Smooth muscle cell (in vitro differentiated cells): Measurements from ENCODE around the gene FBF1. TPM values are rescaled to one million over a fixed set of nuclear protein-coding genes. Genes with fewer than 3 reads are reported as not detected.
"Not testable (repeated sequence)": the region's sequence is repeated elsewhere in the genome, so short reads cannot be mapped to it uniquely, and the experiment has no call there.

Experiments
- DNase-seq: peaks from one replicate; lab custom pipeline; 2025; ENCODE audit not compliant: unreplicated experiment; lab: John Stamatoyannopoulos, UW
- H2AFZ ChIP-seq: fragments of 200-600 bp; sonication (generic); 2 replicates; pipeline ENCODE4 v1.6.0; 2016; ENCODE audit warnings: antibody characterized with exemption, low read depth, mild to moderate bottlenecking
- H3F3A ChIP-seq: fragments of 200-600 bp; sonication (generic); 2 replicates; pipeline ENCODE4 v1.6.0; 2017; ENCODE audit warnings: antibody characterized with exemption, low read depth
- H3K27ac ChIP-seq: fragments of 200-600 bp; sonication (generic); 2 replicates; pipeline ENCODE4 v1.5.1; 2016; ENCODE audit warnings: low read depth, mild to moderate bottlenecking
- H3K27me3 ChIP-seq: fragments of 200-600 bp; sonication (generic); 2 replicates; pipeline ENCODE4 v1.6.1; 2016; ENCODE audit warnings: low read depth, mild to moderate bottlenecking
- H3K36me3 ChIP-seq: fragments of 200-600 bp; sonication (generic); 2 replicates; pipeline ENCODE4 v1.5.1; 2016; ENCODE audit warnings: low read depth
- H3K4me1 ChIP-seq: fragments of 200-600 bp; sonication (generic); 2 replicates; pipeline ENCODE4 v1.5.1; 2016; ENCODE audit warnings: low read depth
- H3K4me2 ChIP-seq: fragments of 200-600 bp; sonication (generic); 2 replicates; pipeline ENCODE4 v1.6.0; 2016; ENCODE audit warnings: mild to moderate bottlenecking
- H3K4me3 ChIP-seq: fragments of 200-600 bp; sonication (generic); 2 replicates; pipeline ENCODE4 v1.5.1; 2016; ENCODE audit warnings: mild to moderate bottlenecking
- H3K79me2 ChIP-seq: fragments of 200-600 bp; sonication (generic); 2 replicates; pipeline ENCODE4 v1.6.0; 2016; ENCODE audit warnings: low read depth, mild to moderate bottlenecking
- H3K9ac ChIP-seq: fragments of 200-600 bp; sonication (generic); 2 replicates; pipeline ENCODE4 v1.6.0; 2016; ENCODE audit warnings: low read depth
- H3K9me3 ChIP-seq: fragments of 200-600 bp; sonication (generic); replicated peaks from 2 replicates; pipeline ENCODE4 v1.5.1; 2016; ENCODE audit warnings: low read depth
- H4K20me1 ChIP-seq: fragments of 200-600 bp; sonication (generic); 2 replicates; pipeline ENCODE4 v1.6.0; 2016; ENCODE audit warnings: low read depth
- CTCF ChIP-seq: fragments of 200-600 bp; sonication (generic); IDR thresholded peaks from 2 replicates; pipeline ENCODE4 v1.5.1; 2017; ENCODE audit warnings: borderline replicate concordance, mild to moderate bottlenecking, antibody characterized with exemption; ENCODE audit not compliant: insufficient read depth, poor library complexity, severe bottlenecking
- WGBS: methylation state at CpG from one replicate; pipeline ENCODE4 v1.1.7; 2016; ENCODE audit warnings: low lambda C conversion rate; 5-methylcytosine and 5-hydroxymethylcytosine counted together
- polyA plus RNA-seq: library from polyadenylated mRNA; unstranded; fragments of >200 nt; fragmentation: Nextera tagmentation; extraction: Ambion mirVana; gene quantifications from 2 replicates; pipeline ENCODE4 v1.2.1, GENCODE V29; 2016
- total RNA-seq: library from RNA; depleted of rRNA; stranded (reverse); fragments of >200 nt; gene quantifications from 2 replicates; pipeline ENCODE4 v1.2.3, GENCODE V29; 2014

The FBF1 gene
- total and polyA plus RNA-seq, 2 experiments from 2014 or later = 4.6 to 8.4 TPM

- no peak for TF ChIP-seq CTCF
- no peak overlapping the region for H3K9ac ChIP-seq
- H3K36me3 ChIP-seq = no peaks in the 10 kb centered on the region
- H3K4me3 ChIP-seq = no peak overlapping the region
- H3K27ac ChIP-seq = no peak overlapping the region
- H3K9me3 ChIP-seq = no peaks in the 10 kb centered on the region
- H3K27me3 ChIP-seq = no peaks in the 10 kb centered on the region
- H2AFZ ChIP-seq = peak overlapping the region; percentile 2
- H3K4me1 ChIP-seq = no peaks in the 10 kb centered on the region
- H3F3A ChIP-seq = no peaks in the 10 kb centered on the region
- H4K20me1 ChIP-seq = no peaks in the 10 kb centered on the region
- no peak for DNase-seq
- no peak overlapping the region for H3K4me2 ChIP-seq
- 76% methylated on average over 23 of the region's 23 CpGs for WGBS
- no peaks in the 10 kb centered on the region for H3K79me2 ChIP-seq
Measured at GRCh38 chr17:75869282-75870141, 71.3 kb downstream of the FBF1 start.

- H4K20me1 ChIP-seq, H3K9me3 ChIP-seq, H3K9ac ChIP-seq, H3F3A ChIP-seq, H3K4me3 ChIP-seq, H3K79me2 ChIP-seq, H3K27ac ChIP-seq, H3K4me2 ChIP-seq, H3K27me3 ChIP-seq, DNase-seq, H3K36me3 ChIP-seq, H3K4me1 ChIP-seq: not testable (repeated sequence)
- 92% methylated on average over 12 of the region's 12 CpGs for WGBS
- peak overlapping the region; percentile 2 for H2AFZ ChIP-seq
Measured at GRCh38 chr17:75868730-75869281, 72.0 kb downstream of the FBF1 start.

GRCh38 chr17:75865404-75866188, 75.2 kb downstream of the FBF1 start:
- H3K27ac ChIP-seq = not testable (repeated sequence)
- WGBS = 90% methylated on average over 13 of the region's 17 CpGs

GRCh38 chr17:75864887-75865286, 76.0 kb downstream of the FBF1 start:
- not testable (repeated sequence) for H3K9ac ChIP-seq
- peak overlapping the region; percentile 27 for H2AFZ ChIP-seq
- WGBS = 86% methylated on average over 4 of the region's 4 CpGs

More at GRCh38 chr17:75865404-75866188, 75.2 kb downstream of the FBF1 start:
- not testable (repeated sequence) for H3K79me2 ChIP-seq, H3K4me3 ChIP-seq, H2AFZ ChIP-seq, H3K4me2 ChIP-seq, H3K9me3 ChIP-seq, H4K20me1 ChIP-seq, DNase-seq, H3K27me3 ChIP-seq, H3K9ac ChIP-seq, H3F3A ChIP-seq, H3K36me3 ChIP-seq, H3K4me1 ChIP-seq

GRCh38 chr17:75864448-75864871, 76.4 kb downstream of the FBF1 start:
- no peaks in the 10 kb centered on the region for H3K27me3 ChIP-seq
- H3K79me2 ChIP-seq = no peaks in the 10 kb centered on the region
- H3K4me3 ChIP-seq = no peak overlapping the region
- no peak for TF ChIP-seq CTCF
- peak overlapping the region; percentile 35 for H3K27ac ChIP-seq
- H3F3A ChIP-seq = no peaks in the 10 kb centered on the region
- no peaks in the 10 kb centered on the region for H4K20me1 ChIP-seq
- no peak for DNase-seq
- H3K9me3 ChIP-seq = no peaks in the 10 kb centered on the region
- H3K9ac ChIP-seq = no peak overlapping the region
- H3K36me3 ChIP-seq = no peaks in the 10 kb centered on the region
- WGBS = 49% methylated on average over 8 of the region's 8 CpGs
- peak overlapping the region; percentile 48 for H3K4me2 ChIP-seq
- no peaks in the 10 kb centered on the region for H3K4me1 ChIP-seq
- peak overlapping the region; percentile 27 for H2AFZ ChIP-seq

More at GRCh38 chr17:75864887-75865286, 76.0 kb downstream of the FBF1 start:
- H4K20me1 ChIP-seq, H3F3A ChIP-seq, H3K4me1 ChIP-seq, H3K4me3 ChIP-seq, H3K9me3 ChIP-seq, DNase-seq, H3K27me3 ChIP-seq, H3K79me2 ChIP-seq, H3K36me3 ChIP-seq: not testable (repeated sequence)
- Histone ChIP-seq H3K27ac (peak overlapping the region; percentile 35), H3K4me2 (peak overlapping the region; percentile 48)
